IMR-90 (cell line): Measurements from ENCODE around the gene TMEM50A.
"Not testable (repeated sequence)": the region's sequence is repeated elsewhere in the genome, so short reads cannot be mapped to it uniquely, and the experiment has no call there.

ENCODE experiments used
- MAFK ChIP-seq: IDR thresholded peaks from 2 replicates; pipeline ENCODE4 v1.6.1; 2012; ENCODE audit warnings: low read depth, low read length, improper control_type of control experiment
- MAZ ChIP-seq: IDR thresholded peaks from 2 replicates; pipeline ENCODE4 v1.6.1; 2012; ENCODE audit warnings: low read depth, mild to moderate bottlenecking, low read length, improper control_type of control experiment, moderate library complexity, borderline replicate concordance
- POLR2A ChIP-seq: IDR thresholded peaks from 2 replicates; pipeline ENCODE4 v1.6.1; 2012; ENCODE audit warnings: mild to moderate bottlenecking, low read depth, low read length
- RCOR1 ChIP-seq: IDR thresholded peaks from 2 replicates; pipeline ENCODE4 v1.6.1; 2012; ENCODE audit warnings: mild to moderate bottlenecking, low read length, improper control_type of control experiment; ENCODE audit not compliant: insufficient replicate concordance
- SMC3 ChIP-seq: fragments of 150-350 bp; IDR thresholded peaks from 2 replicates; pipeline ENCODE4 v1.6.1; 2016; ENCODE audit warnings: low read depth, mild to moderate bottlenecking, antibody characterized with exemption, low read length, moderate library complexity
- TF ChIP-seq, protein P1 (sequence below): conservative IDR thresholded peaks from 2 replicates; pipeline ENCODE4 v1.5.1; 2012; ENCODE audit warnings: mild to moderate bottlenecking, low read depth, low read length, improper control_type of control experiment

DNA sequence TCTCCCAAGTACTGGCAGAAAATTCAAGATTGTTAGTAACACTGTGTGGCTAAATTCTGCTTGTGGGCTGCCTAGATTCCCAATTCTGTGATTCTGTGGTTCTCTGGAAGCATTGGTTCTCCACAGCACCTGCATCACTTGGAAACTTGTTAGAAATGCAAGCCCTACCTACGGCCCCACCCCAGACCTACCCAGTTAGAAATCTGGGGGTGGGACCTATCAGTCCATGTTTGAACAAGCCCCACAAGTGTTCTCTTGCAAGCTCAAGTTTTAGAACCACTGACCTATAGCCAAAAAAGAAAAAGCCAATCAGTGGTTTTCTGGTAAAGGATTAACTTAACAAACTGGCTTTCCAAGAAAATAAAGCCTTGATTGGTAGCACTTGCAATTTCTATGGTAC is 30.0 kb upstream of the TMEM50A start:
- TF ChIP-seq RCOR1, MAZ, MAFK, POLR2A, SMC3: not testable (repeated sequence)
- TF ChIP-seq, protein P1, sequence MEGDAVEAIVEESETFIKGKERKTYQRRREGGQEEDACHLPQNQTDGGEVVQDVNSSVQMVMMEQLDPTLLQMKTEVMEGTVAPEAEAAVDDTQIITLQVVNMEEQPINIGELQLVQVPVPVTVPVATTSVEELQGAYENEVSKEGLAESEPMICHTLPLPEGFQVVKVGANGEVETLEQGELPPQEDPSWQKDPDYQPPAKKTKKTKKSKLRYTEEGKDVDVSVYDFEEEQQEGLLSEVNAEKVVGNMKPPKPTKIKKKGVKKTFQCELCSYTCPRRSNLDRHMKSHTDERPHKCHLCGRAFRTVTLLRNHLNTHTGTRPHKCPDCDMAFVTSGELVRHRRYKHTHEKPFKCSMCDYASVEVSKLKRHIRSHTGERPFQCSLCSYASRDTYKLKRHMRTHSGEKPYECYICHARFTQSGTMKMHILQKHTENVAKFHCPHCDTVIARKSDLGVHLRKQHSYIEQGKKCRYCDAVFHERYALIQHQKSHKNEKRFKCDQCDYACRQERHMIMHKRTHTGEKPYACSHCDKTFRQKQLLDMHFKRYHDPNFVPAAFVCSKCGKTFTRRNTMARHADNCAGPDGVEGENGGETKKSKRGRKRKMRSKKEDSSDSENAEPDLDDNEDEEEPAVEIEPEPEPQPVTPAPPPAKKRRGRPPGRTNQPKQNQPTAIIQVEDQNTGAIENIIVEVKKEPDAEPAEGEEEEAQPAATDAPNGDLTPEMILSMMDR = not testable (repeated sequence)
